HG03097 (cell line): ENCODE results near the gene KRTAP2-3.
"Not testable (repeated sequence)": the region's sequence is repeated elsewhere in the genome, so short reads cannot be mapped to it uniquely, and the experiment has no call there.

Experiments used
- ATAC-seq: cut with Tn5 transposase; IDR thresholded peaks from one replicate; pipeline ENCODE4 v1.9.1; 2021; ENCODE audit not compliant: unreplicated experiment, low FRiP score

KRTAP2-3 gene

DNA sequence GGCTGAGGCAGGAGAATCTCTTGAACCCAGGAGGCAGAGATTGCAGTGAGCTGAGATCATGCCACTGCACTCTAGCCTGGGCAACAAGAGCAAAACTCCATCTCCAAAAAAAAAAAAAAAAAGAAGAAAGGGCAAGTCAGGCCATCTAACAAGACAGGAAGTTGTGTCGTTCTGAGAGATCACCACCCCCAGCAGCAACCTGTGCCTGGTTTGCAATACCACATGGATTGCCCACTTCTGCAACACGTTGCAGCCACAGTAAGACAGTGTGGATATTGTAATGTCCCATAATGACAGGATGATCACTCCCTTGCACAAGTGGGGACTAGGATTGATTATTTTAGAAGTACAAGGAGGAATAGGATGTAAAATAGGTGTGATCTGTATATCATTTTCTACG is 9.1 kb upstream of the KRTAP2-3 start:
- ATAC-seq: no peak

DNA sequence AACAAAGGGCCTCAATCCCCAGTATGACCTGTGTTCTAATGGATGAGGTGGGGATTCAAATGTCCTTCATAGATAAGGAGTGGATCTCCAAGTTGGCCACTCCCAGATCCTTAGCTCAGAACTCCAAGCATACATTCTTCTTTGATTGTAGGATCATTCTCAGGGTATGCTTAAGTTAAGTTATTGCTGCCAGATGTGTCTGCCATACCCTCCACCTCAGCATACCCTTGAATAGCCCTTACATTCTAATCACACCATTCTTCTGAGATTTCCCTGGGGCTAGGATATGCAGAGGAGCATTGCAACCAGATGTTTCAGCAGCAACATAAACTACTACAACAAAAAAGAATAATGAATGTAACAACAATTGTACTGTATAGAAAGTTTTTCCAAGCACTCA is 7.4 kb upstream of the KRTAP2-3 start:
- no peak for ATAC-seq

DNA sequence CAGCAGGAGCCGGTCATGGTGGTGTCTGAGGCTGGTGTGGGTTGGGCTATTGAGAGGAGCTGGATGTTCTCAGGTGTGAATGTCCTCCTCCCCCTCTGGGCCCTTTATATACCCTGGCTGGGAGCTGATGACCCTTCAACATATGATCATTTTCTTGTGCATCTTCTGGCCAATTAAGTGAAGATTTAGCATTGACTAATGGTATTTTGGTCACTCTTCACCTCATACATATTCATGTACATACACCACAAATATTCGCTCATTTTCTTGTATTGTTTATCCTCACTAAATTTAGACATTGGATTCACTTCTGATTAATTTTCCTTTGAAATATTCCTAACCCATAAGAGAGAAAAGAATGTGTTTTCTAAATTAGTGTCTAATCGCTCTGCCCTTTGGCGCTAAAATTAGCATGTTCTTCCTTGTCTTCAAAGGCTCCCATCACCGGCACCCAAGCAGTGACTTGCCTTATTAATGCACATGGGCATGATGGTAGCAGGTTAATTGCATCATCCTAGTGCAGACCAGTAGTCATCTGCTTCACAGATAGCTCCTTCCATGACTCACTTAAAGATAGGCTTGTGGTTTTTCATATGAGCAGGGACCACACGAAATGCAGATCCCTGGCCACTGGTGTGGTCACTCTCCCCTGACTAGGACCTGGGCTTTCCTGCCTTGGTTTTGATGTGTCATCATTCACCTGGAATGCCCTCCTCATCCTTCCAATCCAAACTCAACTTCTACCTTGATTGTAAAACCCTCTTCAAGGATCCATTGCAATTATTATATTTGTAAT is 6.1 kb upstream of the KRTAP2-3 start, which contains the start of gene KRTAP2-4:
TSS of gene KRTAP2-4 (minus strand) at position 51 of the 796 bp plus-strand sequence. CDS start at position 17, 34 bp downstream.
- ATAC-seq: no peak

DNA sequence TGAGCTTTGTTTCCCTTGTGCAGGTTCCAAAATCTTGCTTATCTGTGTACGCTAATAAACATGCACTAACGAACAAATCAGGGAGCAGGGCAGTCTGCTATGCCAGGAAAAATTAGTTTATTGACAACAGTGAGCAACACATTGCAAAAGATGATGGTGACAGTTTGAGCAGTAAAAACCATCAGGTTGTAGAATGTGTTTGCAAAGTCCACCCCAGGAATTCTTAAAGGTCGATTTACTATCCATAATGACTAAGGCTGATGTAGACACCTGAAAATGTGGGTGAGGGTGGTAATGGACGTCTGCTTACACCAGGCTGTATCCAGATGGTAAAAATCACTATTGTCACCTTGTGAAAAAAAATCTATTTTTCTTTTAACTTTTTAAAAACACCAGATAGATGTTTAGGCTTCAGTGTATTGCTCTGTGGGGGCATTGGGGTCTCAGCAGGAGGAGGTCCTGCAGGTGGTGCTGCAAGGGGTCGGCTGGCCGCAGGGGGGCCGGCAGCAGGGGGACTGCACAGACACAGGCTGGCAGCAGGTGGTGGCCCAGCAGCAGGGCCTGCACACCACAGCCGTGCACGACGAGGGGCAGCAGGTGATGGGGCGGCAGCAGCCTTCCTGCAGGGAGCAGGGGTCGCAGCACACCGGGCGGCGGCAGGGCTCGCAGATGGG is 5.2 kb upstream of the KRTAP2-3 start:
- not testable (repeated sequence) for ATAC-seq

DNA sequence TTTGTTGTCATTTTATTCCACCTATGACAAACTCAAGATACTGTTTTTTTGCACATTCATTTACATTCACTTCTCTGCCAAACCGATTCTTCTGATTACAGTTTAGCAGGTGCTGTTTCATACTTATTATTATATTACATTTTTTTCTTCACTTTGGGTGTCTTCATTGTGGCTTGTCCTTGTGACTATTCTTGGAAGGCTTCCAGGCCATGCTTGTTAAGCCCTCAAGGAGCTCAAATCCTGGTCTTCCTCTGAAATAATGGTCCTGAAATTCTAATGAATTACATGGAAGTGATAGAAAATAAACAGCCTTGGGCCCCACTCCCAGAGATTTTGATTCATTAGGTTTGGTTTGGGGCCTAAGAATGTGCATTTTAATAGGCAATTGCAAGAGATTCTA is 4.4 kb upstream of the KRTAP2-3 start:
- no peak for ATAC-seq

DNA sequence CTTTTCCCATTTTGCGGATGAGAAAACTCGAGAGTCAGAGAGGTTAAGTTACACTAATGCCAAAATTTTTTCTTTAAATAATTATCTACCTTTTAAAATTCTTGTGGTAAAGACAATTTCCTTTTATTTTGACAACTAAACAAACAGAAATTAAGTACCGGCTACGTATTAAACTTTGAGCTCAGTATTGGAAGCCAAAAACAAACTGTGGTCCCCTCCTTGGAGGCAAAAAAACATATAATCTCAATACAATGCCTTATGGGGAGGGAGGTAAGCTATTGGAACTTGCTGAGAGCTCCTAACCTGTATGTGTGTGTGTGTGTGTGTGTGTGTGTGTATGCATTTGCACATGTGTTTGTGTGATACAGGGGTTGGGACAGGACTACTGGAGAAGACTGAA is 3.5 kb upstream of the KRTAP2-3 start:
- no peak for ATAC-seq

DNA sequence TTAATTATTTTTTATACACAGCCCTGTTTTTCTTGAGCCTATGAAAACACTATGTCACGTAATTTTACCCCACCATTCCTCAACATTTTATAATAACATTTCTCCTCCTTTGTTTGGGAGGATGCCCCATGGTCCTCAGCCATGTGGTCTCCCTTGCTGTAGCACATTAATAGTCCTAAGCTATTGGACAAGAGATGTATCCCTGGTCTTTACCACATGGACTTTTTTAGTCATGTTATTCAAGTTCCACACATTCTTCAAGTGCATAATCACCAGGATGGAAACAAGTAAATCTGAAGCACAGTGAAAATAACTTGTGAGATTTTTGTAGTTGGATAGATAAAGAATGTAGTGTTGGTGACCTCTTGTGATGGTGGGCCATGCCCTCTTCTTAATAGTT is 2.0 kb upstream of the KRTAP2-3 start:
- ATAC-seq: no peak

DNA sequence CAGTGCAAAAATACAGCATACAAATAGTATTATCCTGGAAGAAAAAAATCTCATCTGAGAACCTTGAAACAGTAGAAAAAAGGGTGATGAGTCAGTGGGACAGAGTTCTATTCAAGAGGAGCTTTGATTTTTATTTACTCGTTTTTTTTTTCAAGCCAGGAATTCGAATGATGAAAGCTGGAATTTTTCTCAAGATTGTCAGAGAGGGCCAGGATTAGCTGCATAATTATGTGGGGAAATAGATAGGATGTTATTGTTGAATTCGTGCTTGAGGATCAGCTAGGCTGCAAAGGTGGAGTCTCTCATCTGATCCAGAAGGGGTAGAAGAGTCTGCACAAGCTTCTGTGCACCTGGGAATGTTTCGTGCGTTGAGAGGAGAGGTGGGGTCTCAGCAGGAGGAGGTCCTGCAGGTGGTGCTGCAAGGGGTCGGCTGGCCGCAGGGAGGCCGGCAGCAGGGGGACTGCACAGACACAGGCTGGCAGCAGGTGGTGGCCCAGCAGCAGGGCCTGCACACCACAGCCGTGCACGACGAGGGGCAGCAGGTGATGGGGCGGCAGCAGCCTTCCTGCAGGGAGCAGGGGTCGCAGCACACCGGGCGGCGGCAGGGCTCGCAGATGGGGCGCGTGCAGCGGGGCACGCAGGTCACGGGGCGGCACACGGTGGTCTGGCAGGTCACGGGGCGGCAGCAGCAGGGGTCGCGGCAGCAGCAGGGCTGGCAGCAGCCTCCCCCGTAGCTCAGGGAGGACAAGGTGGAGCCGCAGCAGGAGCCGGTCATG is 450 bp downstream of the KRTAP2-3 start:
- not testable (repeated sequence) for ATAC-seq

DNA sequence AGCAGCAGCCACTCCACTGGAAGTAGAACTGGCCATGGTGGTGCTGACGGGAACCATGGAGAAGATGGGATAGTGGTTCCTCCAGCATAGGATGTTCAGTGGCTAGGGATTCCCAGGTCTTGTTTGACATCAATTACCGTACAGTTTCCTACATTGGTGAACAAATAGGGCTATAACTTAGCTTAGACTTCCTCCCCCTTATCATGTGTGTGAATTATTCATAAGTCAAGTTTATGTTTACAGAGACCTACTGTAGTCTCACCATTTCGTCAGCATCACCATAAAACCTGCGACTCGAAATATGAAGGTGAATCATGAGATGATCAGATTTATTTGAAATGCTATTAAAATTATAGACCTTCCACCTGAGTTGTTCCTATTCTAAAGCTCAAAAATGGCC is 1.2 kb downstream of the KRTAP2-3 start:
- ATAC-seq: no peak

DNA sequence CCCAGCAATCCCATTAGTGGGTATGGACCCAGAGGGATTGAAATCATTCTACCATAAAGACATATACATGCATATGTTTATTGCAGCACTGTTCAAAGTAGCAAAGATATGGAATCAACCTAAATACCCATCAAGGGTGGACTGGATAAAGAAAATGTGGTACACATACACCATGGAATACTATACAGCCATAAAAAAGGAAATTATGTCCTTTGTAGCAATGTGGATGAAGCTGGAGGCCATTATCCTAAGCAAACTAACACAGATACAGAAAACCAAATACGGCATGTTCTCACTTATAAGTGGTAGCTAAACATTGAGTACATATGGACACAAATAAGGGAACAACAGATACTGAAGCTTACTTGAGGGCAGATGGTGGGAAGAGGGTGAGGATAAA is 2.4 kb downstream of the KRTAP2-3 start:
- ATAC-seq: no peak

DNA sequence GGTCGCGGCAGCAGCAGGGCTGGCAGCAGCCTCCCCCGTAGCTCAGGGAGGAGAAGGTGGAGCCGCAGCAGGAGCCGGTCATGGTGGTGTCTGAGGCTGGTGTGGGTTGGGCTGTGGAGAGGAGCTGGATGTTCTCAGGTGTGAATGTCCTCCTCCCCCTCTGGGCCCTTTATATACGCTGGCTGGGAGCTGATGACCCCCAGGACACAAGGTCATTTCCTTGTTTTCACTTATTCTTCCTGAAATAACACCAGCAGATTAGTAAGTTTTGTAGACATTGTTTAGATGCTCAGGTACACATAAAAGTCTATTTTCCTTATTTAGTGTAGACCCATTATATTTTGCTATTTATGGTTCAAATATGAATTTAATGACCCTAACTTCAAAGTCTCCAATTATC is 4.8 kb downstream of the KRTAP2-3 start, which contains the start of gene KRTAP2-2:
TSS of gene KRTAP2-2 (minus strand) at position 101 of the 400 bp plus-strand sequence. CDS start at position 82, 19 bp downstream.
- ATAC-seq: not testable (repeated sequence)

DNA sequence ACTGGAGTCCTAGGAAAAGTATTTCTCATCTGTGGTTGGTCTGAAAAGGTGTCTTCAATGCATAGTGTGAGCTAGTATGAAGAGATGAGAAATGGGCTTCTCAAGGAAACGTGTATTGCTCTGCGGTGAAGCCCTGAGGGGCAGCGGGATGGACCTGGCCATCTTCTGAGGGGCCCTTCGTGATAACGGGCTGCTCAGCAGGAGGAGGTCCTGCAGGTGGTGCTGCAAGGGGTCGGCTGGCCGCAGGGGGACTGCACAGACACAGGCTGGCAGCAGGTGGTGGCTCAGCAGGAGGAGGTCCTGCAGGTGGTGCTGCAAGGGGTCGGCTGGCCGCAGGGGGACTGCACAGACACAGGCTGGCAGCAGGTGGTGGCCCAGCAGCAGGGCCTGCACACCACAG is 5.4 kb downstream of the KRTAP2-3 start:
- ATAC-seq: not testable (repeated sequence)

DNA sequence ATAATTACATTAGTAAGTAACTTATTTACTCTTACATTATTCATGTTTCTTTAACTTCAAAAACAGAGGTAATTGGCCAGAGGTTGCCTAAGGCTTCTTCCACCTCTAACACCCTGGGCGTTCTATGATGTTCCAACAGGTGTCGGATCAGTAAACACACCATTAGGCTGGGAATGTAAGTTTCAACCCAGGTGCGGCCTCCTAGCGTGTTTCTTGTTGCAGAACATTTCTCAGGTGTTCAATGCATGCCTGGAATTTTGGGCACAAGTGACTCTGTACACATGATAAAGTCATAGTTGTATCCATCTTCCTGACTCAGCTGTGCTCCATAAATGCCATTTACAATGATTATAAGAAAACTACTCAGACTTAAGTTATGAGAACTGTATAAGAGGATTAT is 5.9 kb downstream of the KRTAP2-3 start:
- ATAC-seq: no peak

DNA sequence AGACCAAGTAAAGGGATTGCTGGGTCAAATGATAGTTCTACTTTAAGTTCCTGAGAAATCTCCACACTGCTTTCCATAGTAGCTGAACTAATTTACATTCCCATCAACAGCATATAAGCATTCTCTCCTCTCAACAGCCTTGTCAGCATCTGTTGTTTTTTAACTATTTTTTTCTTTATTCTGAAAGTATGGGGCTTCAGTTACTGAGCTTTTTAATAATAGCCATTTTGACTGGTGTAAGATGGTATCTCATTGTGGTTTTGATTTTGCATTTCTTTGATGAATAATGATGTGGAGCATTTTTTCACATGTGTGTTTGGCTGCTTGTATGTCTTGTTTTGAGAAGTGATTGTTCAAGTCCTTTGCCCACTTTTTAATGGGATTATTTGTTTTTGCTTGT is 7.3 kb downstream of the KRTAP2-3 start:
- ATAC-seq: no peak

DNA sequence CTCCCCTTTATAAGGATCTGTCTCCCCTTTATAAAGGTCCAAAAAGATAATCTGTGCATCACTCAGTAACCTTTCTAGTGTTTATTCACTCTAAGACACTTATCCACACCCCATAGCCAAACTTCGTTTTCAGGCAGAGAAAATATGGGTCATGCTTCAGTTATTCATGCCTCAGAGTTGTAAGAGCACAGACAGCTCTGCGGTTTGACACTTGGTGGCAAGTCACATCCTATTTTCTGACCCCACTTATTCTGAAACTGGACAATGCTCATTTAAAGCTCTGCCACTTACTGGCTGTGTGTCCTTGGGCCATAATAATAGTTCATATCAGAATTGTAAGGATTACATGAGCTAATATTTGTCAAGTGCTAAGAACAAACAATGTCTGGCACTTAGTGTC is 10.8 kb downstream of the KRTAP2-3 start:
- no peak for ATAC-seq

DNA sequence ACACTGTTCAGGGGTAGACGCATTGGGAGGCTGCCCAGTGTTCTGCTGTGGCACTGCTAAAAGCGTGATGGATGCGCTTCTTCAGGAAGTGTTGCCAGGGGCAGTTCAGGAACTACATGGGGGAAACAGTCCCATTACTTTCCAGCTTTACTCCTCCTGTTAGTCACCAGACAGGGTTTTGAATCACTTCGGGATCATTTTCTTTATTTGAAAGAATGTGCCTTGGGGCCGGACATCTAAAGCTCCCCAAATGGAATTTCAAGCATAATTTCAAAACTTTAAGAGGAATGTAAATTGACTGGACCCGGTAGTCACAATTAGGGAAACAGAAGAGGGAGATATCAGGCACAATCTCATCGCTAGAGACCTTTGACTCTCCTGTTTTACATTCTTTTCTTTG is 11.5 kb downstream of the KRTAP2-3 start:
- ATAC-seq: no peak

DNA sequence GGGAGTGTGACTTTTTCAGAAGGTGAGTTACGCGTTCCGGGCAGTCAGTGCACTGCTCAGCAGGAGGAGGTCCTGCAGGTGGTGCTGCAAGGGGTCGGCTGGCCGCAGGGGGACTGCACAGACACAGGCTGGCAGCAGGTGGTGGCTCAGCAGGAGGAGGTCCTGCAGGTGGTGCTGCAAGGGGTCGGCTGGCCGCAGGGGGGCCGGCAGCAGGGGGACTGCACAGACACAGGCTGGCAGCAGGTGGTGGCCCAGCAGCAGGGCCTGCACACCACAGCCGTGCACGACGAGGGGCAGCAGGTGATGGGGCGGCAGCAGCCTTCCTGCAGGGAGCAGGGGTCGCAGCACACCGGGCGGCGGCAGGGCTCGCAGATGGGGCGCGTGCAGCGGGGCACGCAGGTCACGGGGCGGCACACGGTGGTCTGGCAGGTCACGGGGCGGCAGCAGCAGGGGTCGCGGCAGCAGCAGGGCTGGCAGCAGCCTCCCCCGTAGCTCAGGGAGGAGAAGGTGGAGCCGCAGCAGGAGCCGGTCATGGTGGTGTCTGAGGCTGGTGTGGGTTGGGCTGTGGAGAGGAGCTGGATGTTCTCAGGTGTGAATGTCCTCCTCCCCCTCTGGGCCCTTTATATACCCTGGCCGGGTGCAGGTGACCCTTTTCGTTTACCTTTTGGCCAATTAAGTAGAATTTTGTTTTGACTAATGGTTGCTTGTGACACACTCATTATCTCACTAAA is 13.0 kb downstream of the KRTAP2-3 start, which contains the start of gene KRTAP2-1:
TSS of gene KRTAP2-1 (minus strand) at position 582 of the 731 bp plus-strand sequence. CDS start at position 533, 49 bp downstream.
- not testable (repeated sequence) for ATAC-seq

DNA sequence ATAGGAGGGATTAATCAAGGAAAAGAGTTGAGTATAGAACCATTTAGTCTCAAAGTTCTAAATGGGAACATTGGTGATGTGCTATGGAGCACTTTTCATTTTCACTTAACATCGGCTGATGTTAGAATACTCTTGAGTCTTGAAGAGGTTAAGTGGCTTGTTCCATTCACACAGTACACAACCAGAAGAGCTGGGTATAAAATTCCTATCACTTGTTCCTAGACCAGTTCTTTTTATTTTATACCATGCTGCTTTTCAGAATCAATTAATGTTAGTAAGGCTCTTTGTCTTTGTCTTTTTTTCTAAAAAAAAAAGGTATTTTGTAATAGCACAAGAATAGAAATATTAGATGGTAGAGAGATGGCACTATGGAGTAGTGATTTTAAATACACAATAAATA is 17.0 kb downstream of the KRTAP2-3 start:
- no peak for ATAC-seq

DNA sequence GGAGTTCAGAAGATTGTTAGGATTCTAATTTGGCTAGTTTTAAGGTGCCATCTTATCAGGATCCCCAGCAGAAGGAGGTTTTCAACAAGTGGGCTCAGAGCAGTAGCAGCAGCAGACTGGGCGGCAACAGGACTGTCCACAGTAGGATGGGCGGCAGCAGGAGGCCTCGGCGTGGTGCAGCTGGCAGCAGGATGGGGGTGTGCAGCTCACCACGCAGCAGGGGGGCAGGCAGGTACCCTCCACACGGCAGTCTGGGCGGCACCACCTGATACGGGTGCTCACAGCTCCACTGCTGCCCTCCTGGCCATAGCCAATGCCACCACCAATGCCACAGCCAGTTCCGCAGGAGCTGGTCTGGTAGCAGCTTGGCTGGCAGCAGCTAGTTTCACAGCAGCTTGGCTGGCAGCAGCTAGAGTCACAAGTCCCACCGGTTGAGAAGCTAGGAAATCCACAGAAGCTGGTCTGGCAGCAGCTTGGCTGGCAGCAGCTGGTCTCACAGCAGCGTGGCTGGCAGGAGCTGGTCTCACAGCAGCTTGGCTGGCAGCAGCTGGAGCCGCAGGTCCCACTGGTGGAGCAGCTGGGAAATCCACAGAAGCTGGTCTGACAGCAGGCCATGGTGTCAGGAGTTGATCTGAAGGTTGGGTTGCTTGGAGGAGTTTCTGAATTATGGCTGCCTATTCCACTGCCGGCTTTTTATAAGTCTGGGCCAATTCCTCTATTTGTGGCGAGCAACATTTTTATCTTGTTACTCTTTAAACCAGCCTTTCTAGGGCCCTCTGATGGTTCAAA is 18.9 kb downstream of the KRTAP2-3 start, which contains the start of gene KRTAP1-1:
TSS of gene KRTAP1-1 (minus strand) at position 668 of the 789 bp plus-strand sequence. CDS start at position 615, 53 bp downstream.
- ATAC-seq: not testable (repeated sequence)
